GOT3 (cell line): Measurements from ENCODE around the gene PXMP2.
"Not testable (repeated sequence)": the region's sequence is repeated elsewhere in the genome, so short reads cannot be mapped to it uniquely, and the experiment has no call there.

Experiments
- DNase-seq: peaks from one replicate; lab custom pipeline; 2025; ENCODE audit warnings: mixed read lengths; lab: John Stamatoyannopoulos, UW

Gene PXMP2

DNA sequence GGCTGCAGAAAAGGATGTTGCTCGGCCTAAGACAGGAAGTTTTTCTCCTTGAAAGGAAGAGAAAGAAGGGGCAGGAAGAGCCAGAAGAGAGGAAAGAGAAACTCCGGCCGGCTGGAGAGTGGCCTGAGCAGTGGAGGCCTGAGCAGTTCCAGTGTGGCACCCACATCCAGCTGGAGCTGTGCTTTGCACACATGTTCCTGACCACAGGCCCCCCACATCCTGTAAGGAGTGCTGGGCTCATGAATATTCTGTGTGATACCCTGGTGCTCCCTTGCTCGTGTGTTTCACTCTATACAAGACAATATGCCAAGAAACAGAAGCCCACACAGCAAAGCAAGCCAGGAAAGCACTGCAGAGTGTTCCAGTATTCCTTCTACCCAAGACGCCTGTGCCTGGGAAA is 27.3 kb upstream of the PXMP2 start:
- DNase-seq = no peak

DNA sequence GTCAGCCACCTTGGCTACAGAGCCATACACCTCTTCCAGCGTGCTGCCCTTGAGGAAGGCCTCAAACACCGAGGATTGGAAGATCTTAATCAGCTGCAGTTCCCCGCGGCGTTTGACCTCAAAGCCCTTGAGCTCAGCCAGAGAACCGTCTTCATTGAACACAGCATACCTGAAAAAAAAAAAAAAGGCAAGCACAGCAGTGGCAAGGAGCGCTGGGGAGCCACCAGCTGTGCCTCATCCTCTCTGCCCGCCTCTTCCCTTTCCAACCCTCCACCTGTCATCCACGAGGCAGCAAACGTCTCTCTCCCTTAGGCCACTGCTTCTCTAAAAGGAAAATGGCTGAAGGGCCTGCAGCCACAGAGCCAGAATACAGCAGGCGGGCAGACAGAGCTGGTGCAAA is 26.4 kb upstream of the PXMP2 start:
- DNase-seq = no peak

DNA sequence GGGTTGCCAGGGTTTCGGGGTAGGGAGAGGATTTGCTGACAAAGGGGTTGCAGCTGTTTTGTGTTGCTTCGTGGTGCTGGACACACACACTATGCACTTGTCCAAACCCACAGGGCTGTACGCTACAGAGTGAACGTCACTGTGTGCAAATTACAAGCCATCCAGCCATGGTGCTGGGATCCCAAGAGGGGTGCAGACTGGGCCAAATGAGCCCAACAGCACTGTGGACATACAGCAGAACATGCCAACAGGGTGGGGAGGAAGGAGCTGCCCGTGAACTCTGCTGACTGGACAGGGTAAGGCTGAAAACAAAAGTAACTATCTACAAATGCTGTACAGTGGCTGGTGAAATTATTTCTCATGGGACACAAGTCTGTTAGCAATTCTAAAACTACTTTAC is 25.4 kb upstream of the PXMP2 start:
- no peak for DNase-seq

DNA sequence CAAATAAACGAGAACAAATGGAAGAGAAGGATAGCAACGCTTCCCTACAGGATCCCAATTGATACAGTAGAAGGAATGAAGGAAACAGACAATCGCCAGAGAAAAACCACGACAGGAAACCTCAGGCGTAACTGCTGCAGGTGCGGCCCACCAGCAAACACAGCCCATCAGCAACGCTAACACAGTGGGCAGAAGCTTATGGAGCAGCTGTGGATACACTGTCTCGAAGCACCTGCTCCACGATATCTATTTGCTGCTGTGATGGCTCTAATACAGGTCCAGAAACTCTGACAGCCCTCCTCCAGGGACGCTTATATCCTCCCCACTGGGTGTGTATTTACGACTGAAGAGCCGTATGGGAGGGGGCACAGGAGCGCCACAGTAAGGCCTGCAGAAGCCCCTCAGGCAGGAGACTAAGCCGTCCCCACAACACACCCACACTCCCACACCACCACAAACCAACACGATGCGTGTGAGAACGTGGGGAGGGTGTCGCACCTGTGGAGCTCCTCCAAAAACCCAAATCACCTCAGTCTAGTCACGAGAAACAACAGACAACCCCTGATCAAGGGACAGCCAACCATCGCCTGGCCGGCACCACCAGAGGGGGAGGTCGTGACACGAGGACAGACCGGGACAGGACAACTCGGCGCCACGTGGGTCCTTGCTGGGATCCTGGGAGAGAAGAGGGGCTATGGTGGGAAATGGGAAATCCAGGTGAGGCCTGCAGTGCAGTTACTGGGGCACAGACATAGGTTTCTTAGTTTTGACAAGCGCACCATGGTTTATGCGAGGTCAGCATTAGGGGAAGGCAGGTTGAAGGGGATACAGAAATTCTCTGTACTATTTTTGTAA is 24.3 kb upstream of the PXMP2 start:
- no peak for DNase-seq

DNA sequence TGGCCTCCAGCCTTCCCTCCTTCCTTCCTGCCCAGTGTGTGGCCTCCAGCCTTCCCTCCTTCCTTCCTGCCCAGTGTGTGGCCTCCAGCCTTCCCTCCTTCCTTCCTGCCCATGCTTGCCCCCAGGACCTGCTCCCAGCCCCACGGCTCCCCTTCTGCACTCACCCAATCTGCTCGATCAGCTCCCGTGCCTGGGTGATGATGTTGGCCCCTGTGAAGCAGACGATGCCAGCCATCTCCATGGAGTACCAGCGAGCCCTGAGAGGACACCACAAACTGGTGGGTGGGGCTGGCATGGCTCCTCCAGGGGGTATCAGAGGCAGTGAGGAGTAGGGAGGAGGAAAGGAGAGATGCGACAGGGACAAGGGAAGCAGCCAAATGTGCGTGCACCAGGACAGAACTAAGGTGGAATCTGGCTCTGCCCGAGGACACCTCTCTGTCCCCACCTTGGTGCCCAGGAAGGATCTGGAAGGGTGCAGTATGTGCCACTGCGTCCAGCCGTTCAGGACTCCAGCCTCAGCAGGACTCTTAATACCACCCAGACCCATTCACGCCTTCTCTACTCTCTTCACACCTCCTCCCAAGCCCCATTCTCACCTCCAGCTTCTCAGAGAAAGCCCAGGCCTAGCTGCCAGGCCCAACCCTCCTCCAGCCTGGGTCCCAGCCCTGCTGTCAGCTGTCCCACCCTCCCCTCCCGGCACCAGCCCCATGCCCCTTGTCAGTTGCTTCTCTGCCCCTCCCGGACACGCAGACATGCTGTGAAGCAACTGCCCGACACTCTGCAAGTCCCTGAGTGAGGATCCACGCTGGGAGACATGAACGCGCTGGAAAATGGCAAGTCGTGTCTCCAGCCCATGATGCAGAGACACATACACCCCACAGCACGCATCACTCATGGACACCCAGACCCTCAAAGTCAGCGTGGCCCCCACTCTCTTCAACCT is 22.9 kb upstream of the PXMP2 start:
- DNase-seq = no peak

DNA sequence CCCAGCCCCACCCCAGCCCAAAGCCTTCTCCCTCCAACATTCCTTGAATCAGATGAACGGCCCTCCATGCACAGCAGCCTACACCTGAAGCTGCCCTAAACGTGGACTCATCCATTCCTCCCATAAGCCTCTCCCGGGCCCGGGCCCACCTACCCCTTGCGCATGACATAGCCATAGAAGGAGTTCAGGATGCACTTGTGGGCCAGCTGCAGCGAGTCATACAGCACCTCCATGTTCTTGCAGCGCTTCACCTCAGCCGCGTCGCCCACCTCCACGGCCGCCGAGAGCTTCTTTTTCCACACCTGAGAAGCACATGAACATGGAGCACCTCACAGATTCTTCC is 22.3 kb upstream of the PXMP2 start:
- DNase-seq = no peak

- DNase-seq = no peak
Observed at GRCh38 chr12:132665794-132666193, 21.6 kb upstream of the PXMP2 start.

- DNase-seq = no peak
Observed at GRCh38 chr12:132668191-132669088, 18.9 kb upstream of the PXMP2 start.

GRCh38 chr12:132669166-132669879 is 18.1 kb upstream of the PXMP2 start:
- DNase-seq = no peak

- no peak for DNase-seq
Observed at GRCh38 chr12:132672116-132672515, 15.3 kb upstream of the PXMP2 start.

- no peak for DNase-seq
Observed at GRCh38 chr12:132672678-132673077, 14.7 kb upstream of the PXMP2 start.

DNA sequence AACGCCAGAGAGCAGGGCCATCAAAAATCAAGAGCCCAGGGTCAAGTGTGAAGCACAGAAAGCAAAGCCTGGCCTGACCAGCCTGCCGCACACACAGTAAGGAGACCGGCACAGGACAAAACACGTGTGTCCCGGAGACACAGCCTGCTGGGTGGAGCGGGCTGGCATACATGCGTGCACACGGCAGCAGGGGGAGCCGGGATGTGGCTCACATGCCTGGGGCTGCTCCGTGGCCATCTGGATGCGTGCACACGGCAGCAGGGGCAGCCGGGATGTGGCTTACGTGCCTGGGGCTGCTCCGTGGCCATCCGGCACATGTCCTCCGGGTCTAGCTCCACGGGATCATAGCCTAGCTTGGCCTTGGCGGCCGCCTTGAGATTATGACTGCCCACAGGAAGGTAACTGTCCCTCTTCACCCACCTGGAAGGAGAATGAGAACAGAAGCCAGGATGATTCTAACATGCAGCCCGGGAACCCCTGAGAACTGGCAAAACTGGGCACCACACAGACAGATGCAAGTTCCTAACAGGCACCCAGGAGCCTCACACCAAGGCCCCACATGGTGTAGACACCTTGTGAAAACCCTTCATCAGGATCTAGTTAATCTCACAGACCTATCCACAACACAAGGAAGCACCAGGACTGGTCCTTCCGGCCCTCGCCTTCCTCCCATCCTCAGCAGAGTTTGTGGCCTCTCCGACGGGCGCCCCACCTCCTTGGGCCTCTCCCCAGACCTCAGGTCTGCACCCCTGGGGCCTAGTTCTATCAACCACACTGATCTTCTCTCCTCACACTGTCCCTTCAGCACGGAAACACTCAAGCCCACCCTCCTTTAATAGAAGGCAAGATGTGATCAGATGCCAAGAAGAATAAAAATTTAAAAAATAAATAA is 13.9 kb upstream of the PXMP2 start:
- no peak for DNase-seq

DNA sequence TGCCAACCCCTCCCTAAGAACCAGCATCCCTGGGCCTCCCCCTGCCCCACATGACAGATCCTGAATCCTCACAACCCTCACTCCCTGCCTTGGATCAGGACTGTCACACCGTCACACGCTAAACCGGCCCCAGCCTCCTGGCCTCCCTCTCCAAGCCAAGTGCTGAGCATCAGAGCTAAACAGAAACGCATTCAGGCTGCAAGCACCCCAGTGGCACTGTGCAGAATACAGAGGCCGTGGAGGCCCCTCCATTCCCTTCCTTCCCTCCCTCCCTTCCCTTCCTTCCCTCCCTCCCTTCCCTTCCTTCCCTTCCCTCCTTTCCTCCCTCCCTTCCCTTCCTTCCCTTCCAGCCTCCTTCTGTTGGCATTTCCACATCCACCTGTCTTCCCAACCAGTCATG is 12.8 kb upstream of the PXMP2 start:
- DNase-seq = no peak

DNA sequence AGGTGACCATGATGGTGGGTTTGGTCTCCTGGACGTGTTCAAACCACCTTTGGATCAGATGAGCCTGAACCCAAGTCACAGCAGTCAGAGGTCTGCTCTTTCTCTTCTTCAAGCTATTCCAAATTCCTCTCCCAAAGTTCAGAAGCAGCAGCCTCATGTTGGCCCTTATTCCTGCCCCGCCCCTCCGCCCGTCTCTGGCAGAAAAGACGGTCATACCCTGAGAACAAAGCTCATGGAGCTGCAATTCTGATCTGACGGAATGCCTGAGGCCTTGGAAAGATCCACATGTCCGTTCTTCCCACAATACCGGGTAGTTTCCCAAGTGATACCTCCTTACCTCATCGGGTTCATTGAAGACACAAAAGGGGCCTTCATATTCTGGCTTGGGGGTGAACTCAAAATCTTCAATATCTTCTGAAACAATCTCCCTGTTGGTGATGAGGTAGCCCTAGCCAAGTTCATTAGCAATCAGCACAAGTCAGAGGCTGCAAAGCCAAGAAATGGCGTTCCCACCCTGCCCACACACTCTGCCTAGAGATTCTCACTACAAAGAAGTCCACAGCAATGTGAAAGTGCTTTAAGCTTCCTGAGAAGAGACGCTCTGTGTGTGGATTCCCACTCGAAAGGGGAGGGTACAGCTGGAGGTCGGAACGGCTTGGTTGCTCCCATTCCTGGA is 11.5 kb upstream of the PXMP2 start:
- DNase-seq = no peak

DNA sequence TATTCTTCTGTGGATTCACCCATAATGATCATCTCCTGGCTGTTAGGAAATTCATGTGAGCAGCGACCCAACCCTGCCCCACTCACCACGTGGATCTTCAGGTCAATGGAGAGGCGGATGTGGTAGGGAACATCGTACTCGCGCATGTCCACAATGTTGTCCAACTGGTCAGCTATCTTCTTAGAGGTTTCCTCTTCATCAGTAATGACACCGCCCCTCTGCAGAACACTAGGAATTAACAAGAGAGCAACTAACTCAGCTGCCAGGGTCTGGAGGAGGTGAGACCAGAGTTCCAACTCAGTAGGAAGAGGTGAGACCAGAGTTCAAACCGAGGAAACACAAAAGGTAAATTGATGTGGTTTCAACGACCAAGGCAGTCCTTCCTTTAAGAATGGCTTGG is 9.9 kb upstream of the PXMP2 start:
- no peak for DNase-seq

- no peak for DNase-seq
Observed at GRCh38 chr12:132685400-132685799, 2.0 kb upstream of the PXMP2 start.

GRCh38 chr12:132686825-132687210 is 569 bp upstream of the PXMP2 start:
- DNase-seq = no peak

GRCh38 chr12:132689227-132689626 is 1.8 kb downstream of the PXMP2 start:
- no peak for DNase-seq

- no peak for DNase-seq
Observed at GRCh38 chr12:132690112-132690511, 2.7 kb downstream of the PXMP2 start.

GRCh38 chr12:132692030-132692429 is 4.6 kb downstream of the PXMP2 start:
- not testable (repeated sequence) for DNase-seq
